NAMALWA (cell line): Measurements from ENCODE around the gene FAM234A.
A peak's percentile ranks its signal among the peaks of the same experiment; 100 is the strongest.

ENCODE experiments used
- DNase-seq: peaks from one replicate; pipeline ENCODE4 v3.0.0-alpha.2; 2015; ENCODE audit warnings: low spot score

The FAM234A gene

DNA sequence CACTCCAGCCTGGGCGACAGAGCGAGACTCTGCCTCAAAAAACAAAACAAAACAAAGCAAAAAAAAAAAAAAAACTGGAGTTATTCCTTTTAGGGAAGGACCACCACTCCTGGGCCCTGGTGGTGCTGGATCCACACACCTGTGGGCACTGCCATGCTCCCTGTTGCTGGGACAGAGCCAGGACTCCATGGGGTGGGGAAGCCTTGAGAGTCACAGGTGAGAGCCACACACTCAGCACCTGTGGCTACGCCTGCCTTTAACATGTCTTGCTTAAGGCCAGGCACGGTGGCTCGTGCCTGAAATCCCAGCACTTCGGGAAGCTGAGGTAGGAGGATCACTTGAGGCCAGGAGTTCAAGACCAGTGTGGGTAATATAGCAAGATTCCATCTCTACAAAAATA lies 66.6 kb downstream of the FAM234A start:
- DNase-seq, result no peak

DNA sequence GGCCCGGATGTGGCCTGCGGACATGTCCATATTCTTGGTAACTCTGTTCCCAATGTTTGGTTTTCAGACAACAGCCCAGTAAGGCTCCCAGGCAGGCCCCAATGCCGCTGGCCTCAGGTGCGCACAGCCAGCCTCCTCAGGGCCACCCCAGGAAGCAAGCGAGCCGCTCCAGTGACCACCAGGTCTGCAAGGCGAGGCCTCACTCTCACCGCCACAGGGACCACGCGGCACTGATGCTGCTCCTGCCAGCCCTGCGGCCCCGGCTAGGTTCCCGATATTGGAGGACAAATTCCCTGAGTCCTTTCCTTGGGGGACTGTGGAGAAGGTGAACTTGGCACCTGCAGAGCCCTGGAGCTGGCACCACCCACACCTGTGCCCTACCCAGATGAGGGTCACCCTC lies 67.3 kb downstream of the FAM234A start:
- no peak for DNase-seq

GRCh38 chr16:303760-304505 lies 69.3 kb downstream of the FAM234A start:
- no peak for DNase-seq

DNA sequence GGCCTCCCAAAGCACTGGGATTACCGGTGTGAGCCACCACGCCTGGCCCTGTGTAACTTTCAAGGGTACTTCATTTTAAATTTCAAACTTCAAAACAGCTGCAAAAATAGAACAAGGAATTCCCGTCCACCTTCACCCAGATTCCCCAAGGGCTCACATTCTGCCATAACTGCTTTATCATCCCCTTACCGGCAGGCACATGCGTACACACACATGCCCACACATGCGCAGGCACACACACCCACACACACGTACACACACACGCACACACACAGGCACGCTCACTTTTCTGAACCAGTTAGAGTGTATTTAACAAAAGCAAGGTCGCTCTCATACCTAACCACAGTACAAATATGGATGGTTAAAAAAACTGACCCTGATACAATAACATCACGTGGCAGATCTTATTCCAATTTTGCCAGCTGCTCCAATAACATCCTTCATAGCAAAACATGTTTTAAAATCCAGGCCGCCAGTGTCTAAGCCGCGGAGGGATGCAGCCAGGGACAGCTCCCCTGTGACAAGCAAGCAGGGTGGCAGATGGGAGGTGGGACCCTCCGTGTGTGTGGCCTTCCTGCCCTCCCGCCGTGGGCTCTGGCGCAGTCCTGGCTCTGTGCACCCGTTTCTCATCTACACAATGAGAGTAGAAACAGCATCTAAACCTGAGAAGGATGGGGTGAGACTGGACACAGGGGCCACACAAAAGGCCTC lies 71.5 kb downstream of the FAM234A start:
- DNase-seq, result no peak

GRCh38 chr16:306911-307370 lies 72.3 kb downstream of the FAM234A start:
- no peak for DNase-seq

DNA sequence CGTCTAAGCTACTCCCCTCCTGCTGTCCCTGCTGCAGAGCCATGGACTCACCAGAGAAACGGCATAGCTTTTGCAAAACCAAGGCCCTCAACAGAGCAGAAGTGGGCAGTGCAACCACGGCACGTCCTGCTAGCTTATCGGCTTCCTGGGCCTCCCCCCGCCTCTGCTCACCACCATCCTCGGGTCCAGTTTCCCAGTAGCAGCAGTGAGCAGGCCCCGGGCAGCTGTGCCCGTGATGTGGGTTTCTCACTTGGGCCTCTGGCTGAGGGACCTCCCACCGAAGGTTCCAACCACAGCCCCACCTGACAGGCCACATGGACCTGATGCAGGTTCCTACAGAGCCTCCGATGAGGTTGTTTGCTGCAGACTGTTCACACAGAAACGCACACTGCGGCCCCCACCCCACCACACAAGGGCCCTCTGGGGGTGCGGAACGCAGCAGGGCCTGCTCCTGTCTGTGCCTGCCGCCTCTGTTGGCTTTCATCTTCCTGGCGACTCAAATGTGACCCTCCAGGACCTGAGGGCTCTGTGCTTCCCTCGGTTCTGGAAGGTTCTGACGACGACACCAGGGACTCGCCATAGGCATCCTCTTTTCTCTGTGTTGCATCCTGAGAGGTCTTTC lies 73.2 kb downstream of the FAM234A start:
- no peak for DNase-seq

DNA sequence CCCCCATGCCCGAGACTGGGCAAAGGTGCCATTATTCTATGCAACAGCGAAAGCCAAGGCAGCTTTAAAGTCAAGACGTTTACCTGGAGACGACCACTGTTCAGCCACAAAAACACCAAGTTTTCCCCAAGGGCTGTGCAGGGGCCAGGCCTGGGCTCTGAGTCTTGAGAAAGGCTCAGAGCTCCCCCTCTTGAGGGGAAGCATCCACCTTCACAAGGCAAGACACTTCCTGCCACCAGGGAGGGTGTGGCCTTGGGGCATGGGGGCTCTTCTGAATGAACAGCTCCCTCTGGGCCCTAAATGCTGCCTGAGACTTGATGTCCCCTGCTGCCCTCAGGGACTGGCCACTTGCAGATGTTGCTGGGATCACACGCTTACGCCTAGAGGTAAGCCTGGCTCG lies 74.9 kb downstream of the FAM234A start:
- DNase-seq, result peak; percentile 42

GRCh38 chr16:311725-312124 lies 77.1 kb downstream of the FAM234A start:
- DNase-seq, result no peak

- DNase-seq, result no peak
These were observed 79.7 kb downstream of the FAM234A start for GRCh38 chr16:314351-314750.

GRCh38 chr16:314795-315299 lies 80.2 kb downstream of the FAM234A start:
- no peak for DNase-seq
